Skeletal muscle cell (primary cell): ENCODE measurements around the gene PLXNA4.

Experiments
- DNase-seq: peaks from one replicate; pipeline ENCODE4 v3.0.0-alpha.2; 2010; ENCODE audit warnings: low read depth
- H3K4me3 ChIP-seq: 2 replicates; pipeline ENCODE4 v1.5.1; 2011; ENCODE audit warnings: low read depth, mild to moderate bottlenecking, control low read depth, low read length, moderate library complexity

PLXNA4 gene

DNA sequence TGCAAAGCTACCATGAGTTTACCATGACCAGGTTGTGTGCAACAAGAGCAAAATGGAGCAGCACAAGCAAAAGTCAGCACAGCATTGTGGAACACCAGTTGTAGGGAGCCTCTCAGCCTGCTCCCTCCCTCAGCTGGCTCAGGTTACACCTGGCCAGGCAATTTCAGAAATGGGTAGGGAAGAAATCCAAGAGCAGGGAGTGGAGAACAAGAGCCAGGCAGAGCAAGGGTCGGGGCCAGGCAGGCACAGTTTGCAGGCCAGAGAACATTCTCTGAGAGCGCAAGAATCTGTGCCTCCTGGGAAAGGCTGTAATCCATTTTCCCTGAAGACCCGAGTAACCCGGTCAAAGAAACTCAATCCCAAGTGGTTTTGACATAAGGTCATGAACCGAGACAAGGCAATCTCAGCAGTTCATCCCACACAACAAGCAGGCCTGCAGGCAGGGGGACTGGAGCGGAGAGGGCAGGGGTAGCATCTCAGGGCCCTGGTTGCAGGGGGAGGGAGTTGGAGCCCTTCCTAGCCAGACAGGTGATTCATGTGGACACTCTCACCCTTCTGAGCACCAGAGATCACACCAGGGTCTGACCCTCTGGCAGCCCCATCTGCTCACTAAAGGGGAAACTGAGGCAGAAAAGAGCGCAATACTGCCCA, 258.4 kb downstream of the PLXNA4 start:
- no peak overlapping the region for H3K4me3 ChIP-seq
- no peak for DNase-seq

DNA sequence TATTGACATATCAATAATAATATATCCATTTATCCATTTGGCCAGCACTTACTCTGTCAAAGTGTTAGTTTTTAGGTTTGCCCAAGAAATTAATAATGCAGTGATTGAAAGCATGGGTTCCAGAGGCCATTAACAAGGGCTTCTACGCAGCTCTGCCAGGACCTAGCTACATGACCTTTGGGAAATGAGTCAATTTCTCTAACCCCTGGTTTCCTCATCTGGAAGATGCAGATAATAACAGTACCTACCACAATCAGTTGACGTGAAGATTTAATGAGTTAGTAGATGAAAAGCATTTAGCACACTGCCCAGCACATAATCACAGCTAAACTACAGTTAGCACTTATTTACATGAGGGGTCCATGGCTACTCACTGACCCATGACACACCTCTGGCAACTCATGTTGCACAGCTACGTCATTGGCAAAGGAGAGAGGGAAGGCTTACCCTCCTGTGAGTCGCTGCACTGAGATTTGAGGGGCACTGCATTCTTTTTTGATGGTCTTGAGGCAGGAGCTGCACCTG, 263.7 kb downstream of the PLXNA4 start:
- H3K4me3 ChIP-seq = no peak overlapping the region
- no peak for DNase-seq

DNA sequence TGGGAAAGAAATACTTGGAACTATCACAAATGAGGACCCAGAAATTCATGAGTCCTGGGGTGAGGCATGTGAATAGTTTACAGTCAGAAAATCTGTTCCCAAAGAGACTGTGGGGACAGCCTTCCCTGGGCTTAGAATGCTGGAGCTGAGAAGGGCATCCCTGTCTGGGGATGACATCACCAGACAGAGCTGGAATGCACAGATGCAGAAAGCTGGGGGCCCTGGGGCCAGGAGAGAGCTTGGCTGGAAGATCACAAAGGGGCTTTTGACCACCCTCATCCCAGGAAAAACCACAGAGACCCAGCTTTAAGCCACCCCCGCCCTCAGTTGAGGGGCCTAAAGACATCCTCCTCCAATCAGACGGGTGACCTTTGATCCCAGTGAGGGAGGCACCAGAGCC, 264.5 kb downstream of the PLXNA4 start:
- no peak overlapping the region for H3K4me3 ChIP-seq
- no peak for DNase-seq

DNA sequence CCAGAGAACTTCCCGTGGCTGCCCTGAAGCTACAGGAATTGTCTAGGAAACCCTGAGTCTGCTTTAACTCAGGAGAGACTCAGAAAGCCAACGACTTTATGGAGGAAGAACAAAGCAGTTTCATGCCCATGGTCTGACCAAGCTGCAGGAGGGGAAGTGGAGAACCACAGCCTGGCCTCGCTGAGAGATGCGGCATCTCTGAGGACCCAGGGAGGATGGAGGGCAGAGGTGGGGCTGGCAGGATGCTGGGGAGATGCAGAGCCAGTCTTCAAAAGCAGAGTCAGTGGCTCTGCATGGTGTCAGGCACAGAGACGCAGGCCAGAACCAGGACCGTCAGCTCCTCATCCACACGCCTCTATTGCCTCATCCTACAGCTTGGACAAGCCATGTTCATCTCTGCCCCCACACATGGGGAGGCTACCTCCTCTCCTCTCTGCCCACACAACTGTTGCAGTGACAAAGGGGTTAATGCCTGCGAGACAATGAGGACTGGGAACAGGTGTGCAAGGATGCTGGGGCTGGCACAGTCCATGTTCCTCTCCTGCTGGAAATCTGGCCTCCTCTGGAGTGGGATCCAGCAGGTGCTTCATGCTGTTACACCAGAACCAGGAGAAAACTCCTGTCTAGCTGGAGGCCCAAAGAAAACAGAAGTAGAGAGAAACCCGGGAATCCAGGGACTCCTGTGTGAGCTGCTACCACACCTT, 267.0 kb downstream of the PLXNA4 start:
- no peak for DNase-seq
- H3K4me3 ChIP-seq = no peak overlapping the region

DNA sequence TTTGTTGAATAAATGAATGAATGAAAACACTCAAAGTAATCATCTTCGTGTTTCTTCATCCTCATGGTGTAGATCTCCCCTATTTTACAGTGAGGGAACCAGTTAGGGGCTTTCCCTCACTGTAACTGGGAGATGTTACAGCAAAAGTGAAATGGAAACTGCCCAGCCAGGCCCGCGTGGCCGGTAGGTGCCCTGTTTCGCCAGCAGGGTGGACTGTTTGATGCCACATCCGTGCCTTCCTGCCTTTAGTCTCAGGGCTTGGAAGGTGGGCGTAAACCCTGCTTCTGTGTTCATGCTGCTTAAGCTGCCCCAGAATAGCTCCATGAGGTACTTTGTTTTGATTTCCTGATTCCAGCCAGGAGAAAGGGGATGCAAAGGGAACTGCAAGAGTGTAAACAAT, 268.8 kb downstream of the PLXNA4 start:
- DNase-seq = no peak
- no peak overlapping the region for H3K4me3 ChIP-seq

DNA sequence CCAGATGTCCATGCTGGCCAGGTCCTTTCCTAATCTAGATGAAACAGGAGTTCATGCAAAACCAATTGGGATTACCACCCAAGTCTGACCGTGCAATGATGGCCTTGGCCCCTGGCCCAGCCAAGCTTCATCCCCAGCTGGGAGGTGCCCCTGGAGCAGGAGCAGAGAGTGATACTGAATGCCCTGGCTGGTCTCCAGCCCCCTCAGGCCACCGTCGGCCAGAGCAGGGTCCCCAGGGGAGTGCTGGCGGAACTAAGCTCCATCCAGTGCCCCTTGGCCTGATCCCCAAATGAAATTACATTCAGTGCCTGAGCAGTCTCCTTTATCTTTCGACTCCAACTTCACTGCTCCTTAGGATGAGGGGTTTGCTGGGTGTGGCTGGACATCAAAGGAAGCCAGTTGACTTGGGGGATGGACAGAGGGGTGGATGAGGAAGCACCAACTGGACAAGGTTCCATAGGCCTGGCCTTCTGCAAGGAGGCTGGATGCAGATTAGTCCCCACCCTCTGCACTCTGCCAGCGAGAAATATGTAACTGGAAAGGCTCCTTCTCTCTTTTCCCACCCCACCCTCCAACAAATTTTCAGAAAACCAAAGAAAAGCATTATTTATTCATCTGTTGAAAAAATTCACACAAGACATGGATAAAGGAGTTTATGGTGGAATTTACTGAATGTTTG, 275.5 kb downstream of the PLXNA4 start:
- no peak overlapping the region for H3K4me3 ChIP-seq
- no peak for DNase-seq

DNA sequence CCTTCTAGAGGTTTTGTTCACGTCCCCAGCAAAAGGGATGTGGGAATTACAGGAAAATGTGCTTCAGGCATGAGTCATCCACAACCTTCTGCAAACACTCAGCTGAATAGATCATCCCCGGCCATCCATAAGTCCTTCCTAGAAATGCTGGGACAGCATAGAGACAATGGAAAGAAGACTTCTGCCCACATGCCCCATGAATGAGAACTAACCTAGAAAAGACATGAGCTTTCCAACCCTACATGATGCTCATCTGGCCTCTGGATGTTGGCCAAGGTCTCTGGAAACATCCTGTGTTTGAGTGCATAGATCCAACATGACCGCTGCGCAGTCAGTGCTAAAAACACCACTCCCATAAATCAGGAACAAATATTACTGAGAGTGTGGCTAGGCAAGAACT, 277.5 kb downstream of the PLXNA4 start:
- peak; percentile 15 for DNase-seq
- no peak overlapping the region for H3K4me3 ChIP-seq

DNA sequence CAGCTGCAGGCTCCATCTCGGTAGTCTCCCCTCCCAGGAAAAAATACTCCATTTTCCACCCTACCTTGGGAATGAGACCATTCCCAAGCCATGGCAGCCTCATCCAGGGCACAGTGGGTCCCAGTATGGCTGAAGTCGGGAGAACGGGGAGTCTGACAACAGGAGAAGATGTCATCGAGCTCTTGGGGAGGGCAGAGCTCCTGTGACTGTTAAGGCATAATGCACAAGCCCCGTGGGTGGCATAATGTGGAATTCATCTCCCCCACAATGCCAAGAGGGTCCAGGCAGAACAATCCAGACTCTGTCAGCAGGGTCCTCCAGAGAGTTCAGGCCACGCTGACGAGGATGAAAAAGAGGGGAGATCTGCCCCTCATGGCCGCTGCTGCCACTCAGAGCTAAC, 279.4 kb downstream of the PLXNA4 start:
- no peak overlapping the region for H3K4me3 ChIP-seq
- DNase-seq = no peak

DNA sequence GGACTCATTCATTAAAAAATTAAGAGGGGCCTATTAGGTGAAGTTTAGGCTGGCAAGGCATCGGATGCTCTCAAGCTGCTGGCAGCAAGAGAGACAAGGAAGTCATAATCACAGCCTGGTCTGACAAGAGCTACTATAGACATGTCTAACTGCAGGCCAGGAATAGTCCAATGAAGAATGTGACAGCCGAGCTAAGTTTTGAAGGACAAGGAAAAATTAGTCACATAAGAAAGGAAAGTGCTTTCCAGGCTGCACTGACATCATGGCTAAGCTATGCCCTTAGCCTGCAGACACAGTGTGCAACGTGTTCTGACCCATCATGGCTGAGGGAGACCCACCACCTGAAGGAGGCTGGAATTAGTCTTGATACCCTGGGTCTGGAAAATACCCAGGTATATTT, 281.1 kb downstream of the PLXNA4 start:
- no peak for DNase-seq
- H3K4me3 ChIP-seq = no peak overlapping the region

DNA sequence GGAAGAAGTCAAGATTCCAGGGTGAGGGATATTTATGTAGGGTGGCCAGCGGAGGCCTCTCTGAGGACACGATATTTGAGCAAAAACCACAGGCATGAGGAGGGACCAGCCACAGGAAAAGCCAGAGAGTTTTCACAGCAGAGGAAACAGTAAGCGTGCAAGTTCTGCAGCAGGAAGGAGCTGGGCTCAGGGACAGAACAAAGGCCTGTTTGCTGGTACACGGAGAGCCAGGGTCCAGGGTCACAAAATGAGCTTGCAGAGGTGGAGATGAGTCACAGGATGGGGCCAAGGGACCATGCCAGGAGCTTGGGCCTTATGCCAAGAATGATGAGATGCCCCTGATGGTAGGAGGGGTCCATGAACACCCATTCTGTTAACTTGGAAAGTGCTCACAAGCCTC, 283.5 kb downstream of the PLXNA4 start:
- DNase-seq = no peak
- no peak overlapping the region for H3K4me3 ChIP-seq

DNA sequence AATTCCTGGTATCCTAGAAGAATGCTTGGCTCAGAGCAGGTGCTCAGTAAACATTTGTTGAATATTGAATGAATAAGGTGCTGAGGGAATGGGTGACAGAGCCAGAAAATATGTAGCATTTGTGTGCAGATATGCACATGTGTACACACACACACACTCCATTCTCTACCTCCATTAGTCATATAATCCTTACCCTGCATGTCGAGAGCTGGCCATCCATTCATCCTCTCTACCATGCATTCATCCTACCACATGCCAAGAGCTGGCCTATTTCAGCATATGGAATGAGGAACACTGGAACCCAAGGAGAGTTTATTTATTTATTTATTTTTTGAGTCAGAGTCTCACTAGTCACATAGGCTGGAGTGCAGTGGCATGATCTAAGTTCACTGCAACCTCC, 284.8 kb downstream of the PLXNA4 start:
- H3K4me3 ChIP-seq = no peak overlapping the region
- DNase-seq = no peak

DNA sequence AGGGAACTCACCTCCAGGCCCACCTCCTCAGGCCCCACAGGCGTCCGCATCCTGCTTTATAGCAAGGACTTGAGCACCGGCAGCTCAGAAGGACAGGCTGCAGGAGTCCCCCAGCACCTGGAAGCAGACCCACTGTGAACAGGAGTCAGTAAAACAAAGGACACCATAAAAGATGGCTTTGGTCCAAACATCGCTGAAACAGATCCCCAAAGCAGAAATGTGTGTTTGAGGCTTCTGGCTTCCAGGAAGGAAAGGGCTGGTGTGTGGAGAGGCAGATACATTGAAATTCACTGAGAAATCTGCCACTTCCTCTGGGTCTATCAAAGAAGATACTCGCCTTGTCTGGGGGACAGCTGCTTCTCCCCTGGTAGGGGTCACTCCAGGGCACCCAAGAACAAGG, 286.2 kb downstream of the PLXNA4 start:
- H3K4me3 ChIP-seq = no peak overlapping the region
- DNase-seq = no peak

DNA sequence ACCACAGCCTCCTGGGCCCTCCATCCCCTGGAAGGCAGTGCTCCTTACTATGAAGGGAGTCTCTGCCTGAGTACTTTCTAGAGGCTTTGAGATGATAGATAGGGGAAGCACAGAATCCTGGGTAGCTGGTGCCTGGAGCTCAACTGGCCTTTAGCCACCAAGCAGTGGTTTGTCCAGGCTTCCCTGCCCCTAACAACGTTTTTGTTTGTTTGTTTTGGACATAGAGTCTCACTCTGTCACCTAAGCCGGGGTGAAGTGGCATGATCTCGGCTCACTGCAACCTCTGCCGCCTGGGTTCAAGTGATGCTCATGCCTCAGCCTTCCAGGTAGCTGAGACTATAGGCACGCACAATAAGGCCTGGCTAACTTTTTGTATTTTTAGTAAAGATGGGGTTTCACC, 289.4 kb downstream of the PLXNA4 start:
- DNase-seq = no peak
- no peak overlapping the region for H3K4me3 ChIP-seq

DNA sequence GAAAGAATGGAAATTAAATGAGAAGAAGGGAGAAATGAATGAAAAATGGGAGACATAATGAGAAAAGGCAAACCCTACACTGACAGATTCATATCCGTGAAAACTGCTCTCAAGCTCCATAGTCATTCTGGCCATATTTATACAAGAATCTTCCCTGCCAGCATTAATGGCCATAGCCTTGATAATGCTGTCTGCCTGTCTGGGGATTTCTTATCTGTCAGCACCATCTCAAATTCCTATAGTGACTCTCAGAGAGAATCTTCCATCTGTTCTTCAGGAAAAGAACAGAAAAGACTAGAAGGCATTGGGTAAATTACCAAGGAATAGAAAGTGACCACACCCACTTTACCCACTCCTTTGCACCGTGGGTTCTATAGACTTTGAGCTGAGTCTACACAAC, 295.9 kb downstream of the PLXNA4 start:
- H3K4me3 ChIP-seq = no peak overlapping the region
- DNase-seq = no peak

DNA sequence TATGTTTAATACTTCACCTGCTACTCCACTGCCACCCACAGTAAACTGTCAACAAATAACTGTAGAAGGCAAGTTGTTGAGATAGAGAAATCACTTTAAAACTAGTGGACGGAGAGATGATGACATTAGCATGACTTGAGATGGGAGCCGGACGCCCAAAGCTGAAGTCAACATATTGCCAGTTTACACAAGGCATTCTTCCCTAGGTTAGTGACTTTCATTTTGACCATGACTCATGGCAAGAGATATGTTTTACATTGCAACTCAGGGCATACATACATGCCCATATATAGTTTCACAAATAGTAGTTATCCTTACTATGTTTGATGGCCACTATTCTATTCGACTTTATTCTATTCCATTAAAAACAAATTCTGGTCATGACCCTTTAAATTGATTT, 296.6 kb downstream of the PLXNA4 start:
- DNase-seq = no peak
- H3K4me3 ChIP-seq = no peak overlapping the region

DNA sequence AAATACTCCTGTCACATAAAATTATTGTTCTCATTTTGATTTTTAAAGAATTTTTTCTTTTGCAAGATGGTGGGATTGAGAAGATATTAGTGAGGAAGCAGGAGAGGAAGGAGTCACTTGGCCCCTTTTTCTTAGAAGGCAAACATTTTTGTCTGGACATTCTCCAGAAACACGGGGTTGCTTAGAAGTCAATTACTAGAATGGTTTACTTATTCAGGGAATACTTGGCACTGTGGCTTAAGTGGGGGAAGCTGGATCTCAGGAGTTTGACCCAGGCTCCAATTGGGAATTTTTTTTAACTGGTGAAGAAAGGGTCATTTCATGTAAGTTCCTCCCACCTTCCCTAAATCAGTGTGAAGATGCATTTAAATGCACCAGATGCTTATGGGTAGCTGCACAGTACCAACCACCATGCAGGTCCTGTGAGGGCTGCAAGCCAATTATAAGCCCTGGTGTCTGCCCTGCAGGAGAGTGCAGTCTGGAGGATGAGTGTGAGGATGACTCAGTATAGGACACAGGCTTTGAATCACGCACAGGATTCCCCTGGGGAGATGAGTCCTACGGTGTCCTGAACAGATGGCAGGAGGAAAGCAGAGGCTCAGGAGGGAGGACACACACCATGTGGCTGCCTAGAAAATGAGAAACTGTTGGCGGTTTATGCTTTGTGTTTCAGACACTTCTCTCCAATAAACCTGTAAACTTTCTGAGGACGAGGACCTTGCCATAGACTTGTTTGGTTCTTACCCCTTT, 299.1 kb downstream of the PLXNA4 start:
- no peak overlapping the region for H3K4me3 ChIP-seq
- no peak for DNase-seq

DNA sequence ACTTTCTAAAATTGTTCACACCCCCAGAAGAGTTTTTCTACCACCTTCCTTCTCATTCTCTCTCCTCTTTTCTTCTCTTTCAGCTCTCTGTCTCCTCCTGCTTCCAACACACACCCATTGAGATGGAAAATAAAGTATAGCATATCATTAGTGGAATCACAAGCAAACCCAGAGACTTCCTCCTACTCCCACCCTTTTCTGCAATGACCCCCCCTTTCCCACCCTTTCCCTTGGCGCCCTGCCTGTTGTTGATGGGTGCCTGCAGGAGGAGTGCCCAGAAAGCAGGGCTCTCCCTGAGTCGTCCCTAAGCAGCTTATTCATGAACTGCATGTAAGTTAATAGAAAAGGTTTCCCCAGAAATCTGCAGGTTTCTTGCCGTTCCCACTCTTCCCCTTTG, 300.0 kb downstream of the PLXNA4 start:
- no peak for DNase-seq
- no peak overlapping the region for H3K4me3 ChIP-seq

DNA sequence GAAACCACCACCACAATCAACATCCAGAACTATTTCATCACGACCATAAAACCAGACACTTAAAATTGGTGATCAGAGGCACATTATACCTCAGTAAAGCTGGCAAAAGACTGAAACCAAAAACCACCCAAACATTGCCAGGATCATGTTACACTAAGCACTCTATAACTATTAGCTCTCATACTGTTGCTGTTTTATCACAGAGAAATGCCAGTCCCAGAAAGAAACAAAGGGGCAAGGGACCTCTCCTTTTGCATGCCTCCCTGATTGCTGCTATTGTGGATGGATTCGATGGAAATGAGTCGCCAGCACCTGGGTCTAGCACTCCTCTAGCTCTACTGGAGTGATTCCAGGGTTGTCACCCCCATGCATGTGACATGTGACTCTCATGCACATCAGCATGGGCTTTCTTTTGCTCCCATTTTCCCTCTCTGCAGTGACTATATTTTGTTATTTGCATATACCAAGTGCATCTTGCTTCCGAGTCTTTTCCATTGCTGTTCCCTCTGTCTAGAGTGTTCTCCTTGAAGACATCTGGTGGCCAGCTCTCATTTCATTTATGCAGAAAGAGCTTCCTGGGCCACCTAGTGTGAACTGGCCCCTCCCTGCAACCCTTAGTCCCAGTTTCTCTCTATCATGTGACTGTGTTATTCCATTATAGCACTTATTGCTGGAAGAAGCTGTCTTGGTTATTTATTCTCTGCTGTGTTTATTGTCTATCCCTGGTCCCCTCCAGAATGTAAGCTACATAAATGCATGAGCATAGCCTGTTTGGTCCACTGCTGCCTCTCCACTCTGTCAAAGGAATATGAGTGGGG, 300.6 kb downstream of the PLXNA4 start:
- DNase-seq = no peak
- H3K4me3 ChIP-seq = no peak overlapping the region

DNA sequence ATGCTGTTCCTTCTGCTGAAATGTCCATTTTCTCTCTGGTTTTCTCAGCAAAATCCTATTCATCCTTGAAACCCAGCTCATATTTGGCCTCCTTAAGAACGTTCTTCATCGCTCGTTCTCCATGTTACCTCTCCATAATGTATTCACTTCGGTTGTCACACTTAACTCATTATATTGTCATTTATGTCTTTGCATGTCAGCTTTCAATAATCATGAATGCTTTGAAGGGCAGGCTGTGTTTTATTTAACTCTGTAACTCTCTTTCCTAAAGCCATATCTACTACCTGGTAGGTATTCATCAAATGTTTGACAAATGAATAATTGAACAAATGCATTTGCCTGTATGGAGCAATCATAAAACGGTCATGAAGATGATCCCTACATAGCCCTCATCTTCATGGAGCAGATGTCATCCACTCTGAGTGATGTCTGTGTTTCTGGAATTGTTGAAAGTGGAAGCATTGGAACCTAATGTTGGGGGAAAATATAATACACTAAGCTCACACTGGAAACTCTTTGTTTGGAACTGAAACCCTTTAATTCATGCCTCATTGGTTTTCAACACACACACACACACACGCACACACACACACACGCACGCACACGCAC, 303.4 kb downstream of the PLXNA4 start:
- DNase-seq = no peak
- H3K4me3 ChIP-seq = no peak overlapping the region
